ENCODE results near the gene HDDC2.

HDDC2 gene

DNA sequence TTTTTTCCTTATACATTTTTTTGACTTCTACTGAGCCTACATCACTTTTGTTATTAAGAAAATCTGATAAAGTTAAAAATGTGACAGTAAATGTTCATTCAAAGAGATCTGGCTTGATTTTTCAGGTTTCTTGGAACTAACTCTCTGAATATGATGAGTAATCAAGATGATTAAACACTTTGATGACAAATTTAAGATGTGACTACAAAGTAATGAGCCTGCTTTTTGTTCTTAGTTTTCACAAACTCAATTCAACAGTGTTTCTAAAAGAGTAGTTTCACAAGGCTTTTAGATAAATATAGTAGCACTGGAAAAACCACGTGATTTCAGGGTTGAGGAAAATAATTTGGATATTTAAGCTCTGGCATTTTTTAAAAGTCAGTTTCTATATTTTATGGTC, 37.9 kb upstream of the HDDC2 start:
- TF ChIP-seq, protein P1, sequence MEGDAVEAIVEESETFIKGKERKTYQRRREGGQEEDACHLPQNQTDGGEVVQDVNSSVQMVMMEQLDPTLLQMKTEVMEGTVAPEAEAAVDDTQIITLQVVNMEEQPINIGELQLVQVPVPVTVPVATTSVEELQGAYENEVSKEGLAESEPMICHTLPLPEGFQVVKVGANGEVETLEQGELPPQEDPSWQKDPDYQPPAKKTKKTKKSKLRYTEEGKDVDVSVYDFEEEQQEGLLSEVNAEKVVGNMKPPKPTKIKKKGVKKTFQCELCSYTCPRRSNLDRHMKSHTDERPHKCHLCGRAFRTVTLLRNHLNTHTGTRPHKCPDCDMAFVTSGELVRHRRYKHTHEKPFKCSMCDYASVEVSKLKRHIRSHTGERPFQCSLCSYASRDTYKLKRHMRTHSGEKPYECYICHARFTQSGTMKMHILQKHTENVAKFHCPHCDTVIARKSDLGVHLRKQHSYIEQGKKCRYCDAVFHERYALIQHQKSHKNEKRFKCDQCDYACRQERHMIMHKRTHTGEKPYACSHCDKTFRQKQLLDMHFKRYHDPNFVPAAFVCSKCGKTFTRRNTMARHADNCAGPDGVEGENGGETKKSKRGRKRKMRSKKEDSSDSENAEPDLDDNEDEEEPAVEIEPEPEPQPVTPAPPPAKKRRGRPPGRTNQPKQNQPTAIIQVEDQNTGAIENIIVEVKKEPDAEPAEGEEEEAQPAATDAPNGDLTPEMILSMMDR (IDR thresholded peaks at IDR 0.05; ENCODE audit: low read depth, low read length, poor library complexity, severe bottlenecking) = no peak
- no peak for TF ChIP-seq EZH2phosphoT487 (IDR thresholded peaks at IDR 0.05; ENCODE audit: borderline replicate concordance, low read length)
- no peaks in the 10 kb centered on the region for H3K4me1 ChIP-seq (ENCODE audit: control insufficient read depth, low read length)
- H3K9me3 ChIP-seq (ENCODE audit: control insufficient read depth, insufficient read depth, low read length) = no peaks in the 10 kb centered on the region
- H3F3A ChIP-seq (ENCODE audit: control insufficient read depth, insufficient read depth) = no peaks in the 10 kb centered on the region
- H3K36me3 ChIP-seq (ENCODE audit: control insufficient read depth, low read length) = no peaks in the 10 kb centered on the region
- no peak overlapping the region for H3K4me2 ChIP-seq (ENCODE audit: low read length)
- no peaks in the 10 kb centered on the region for H3K27me3 ChIP-seq (ENCODE audit: control insufficient read depth, low read length)
- no peak overlapping the region for H3K27ac ChIP-seq (ENCODE audit: low read depth, low read length)
- H3K79me2 ChIP-seq (ENCODE audit: control insufficient read depth, low read length) = no peaks in the 10 kb centered on the region
- no peaks in the 10 kb centered on the region for H4K20me1 ChIP-seq (ENCODE audit: control insufficient read depth, insufficient read depth, low read depth, low read length)
- no peak overlapping the region for H3K4me3 ChIP-seq (ENCODE audit: low read length)
- no peaks in the 10 kb centered on the region for H3K9me2 ChIP-seq (replicated peaks; ENCODE audit: control insufficient read depth, low read length)

DNA sequence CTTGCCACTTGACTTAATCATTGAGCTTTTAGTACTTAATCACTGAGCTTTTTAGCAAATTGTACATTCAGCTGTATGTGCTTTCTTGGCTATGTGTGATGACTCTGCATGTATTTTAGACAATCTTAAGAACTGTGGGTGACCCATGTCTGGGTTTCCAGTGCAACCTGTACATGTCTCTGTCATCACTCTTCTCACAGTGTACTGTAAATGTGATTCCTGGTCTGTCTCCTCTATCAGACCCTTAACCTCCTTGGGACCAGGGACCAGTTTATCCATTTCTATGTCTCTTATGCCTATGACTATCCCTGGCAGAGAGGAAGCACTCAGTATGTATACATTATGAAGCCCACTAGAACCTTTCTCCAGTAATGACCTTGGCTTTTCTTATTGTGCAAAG, 36.6 kb upstream of the HDDC2 start:
- TF ChIP-seq, protein P1 (IDR thresholded peaks at IDR 0.05; ENCODE audit: low read depth, low read length, poor library complexity, severe bottlenecking) = no peak
- no peak for TF ChIP-seq EZH2phosphoT487 (IDR thresholded peaks at IDR 0.05; ENCODE audit: borderline replicate concordance, low read length)
- Histone ChIP-seq H3K36me3 (ENCODE audit: control insufficient read depth, low read length) (no peaks in the 10 kb centered on the region), H3K27ac (ENCODE audit: low read depth, low read length) (no peak overlapping the region), H4K20me1 (ENCODE audit: control insufficient read depth, insufficient read depth, low read depth, low read length) (no peaks in the 10 kb centered on the region), H3K4me2 (ENCODE audit: low read length) (no peak overlapping the region), H3K79me2 (ENCODE audit: control insufficient read depth, low read length) (no peaks in the 10 kb centered on the region), H3K27me3 (ENCODE audit: control insufficient read depth, low read length) (no peaks in the 10 kb centered on the region), H3K4me3 (ENCODE audit: low read length) (no peak overlapping the region), H3F3A (ENCODE audit: control insufficient read depth, insufficient read depth) (no peaks in the 10 kb centered on the region), H3K4me1 (ENCODE audit: control insufficient read depth, low read length) (no peaks in the 10 kb centered on the region), H3K9me2 (replicated peaks; ENCODE audit: control insufficient read depth, low read length) (no peaks in the 10 kb centered on the region), H3K9me3 (ENCODE audit: control insufficient read depth, insufficient read depth, low read length) (no peaks in the 10 kb centered on the region)

DNA sequence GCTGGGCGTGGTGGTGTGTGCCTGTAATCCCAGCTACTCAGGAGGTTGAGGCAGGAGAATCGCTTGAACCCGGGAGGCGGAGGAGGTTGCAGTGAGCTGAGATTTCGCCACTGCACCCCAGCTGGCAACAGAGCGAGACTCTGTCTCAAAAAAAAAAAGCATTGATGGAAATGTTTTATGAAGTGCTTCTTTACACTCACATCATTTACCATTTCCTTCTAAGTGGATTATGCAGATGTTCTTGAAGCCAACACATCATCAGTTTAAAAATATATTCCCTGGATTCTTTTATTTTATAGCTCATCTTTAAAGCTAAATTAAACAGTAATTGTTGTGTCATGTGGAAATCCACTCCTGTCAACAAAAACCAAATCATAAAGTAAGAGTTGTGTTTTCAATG, 35.9 kb upstream of the HDDC2 start:
- no peaks in the 10 kb centered on the region; the same call in 1 of the 2 replicates for H3K27me3 ChIP-seq (ENCODE audit: control insufficient read depth, low read length)
- H3K4me3 ChIP-seq (ENCODE audit: low read length) = no peak overlapping the region
- no peaks in the 10 kb centered on the region for H3K4me1 ChIP-seq (ENCODE audit: control insufficient read depth, low read length)
- no peaks in the 10 kb centered on the region for H3K36me3 ChIP-seq (ENCODE audit: control insufficient read depth, low read length)
- no peaks in the 10 kb centered on the region for H3K79me2 ChIP-seq (ENCODE audit: control insufficient read depth, low read length)
- no peaks in the 10 kb centered on the region for H3K9me2 ChIP-seq (replicated peaks; ENCODE audit: control insufficient read depth, low read length)
- no peak overlapping the region for H3K4me2 ChIP-seq (ENCODE audit: low read length)
- TF ChIP-seq, protein P1 (IDR thresholded peaks at IDR 0.05; ENCODE audit: low read depth, low read length, poor library complexity, severe bottlenecking) = no peak
- TF ChIP-seq EZH2phosphoT487 (IDR thresholded peaks at IDR 0.05; ENCODE audit: borderline replicate concordance, low read length) = no peak
- no peaks in the 10 kb centered on the region for H4K20me1 ChIP-seq (ENCODE audit: control insufficient read depth, insufficient read depth, low read depth, low read length)
- no peaks in the 10 kb centered on the region for H3F3A ChIP-seq (ENCODE audit: control insufficient read depth, insufficient read depth)
- H3K9me3 ChIP-seq (ENCODE audit: control insufficient read depth, insufficient read depth, low read length) = no peaks in the 10 kb centered on the region
- no peak overlapping the region for H3K27ac ChIP-seq (ENCODE audit: low read depth, low read length)

DNA sequence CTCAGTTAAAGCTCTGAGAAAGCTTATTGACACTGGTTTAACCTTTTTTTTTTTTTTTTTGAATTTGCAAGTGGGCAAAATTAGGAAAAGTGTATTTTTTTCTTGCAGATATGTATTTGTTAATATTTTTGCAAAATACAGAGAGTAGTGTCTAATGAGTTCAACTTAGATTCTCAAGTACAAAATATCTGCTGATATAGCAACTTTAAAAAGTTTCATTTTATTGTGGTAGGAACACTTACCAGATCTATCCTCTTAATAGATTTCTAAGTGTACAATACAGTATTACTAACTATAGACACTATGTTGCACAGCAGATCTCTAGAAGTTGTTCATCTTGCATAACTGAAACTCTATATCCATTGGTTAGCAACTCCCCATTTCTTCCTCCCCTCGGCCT, 30.9 kb upstream of the HDDC2 start:
- H3K79me2 ChIP-seq (ENCODE audit: control insufficient read depth, low read length) = no peaks in the 10 kb centered on the region
- no peaks in the 10 kb centered on the region for H4K20me1 ChIP-seq (ENCODE audit: control insufficient read depth, insufficient read depth, low read depth, low read length)
- no peak overlapping the region for H3K27ac ChIP-seq (ENCODE audit: low read depth, low read length)
- no peaks in the 10 kb centered on the region for H3F3A ChIP-seq (ENCODE audit: control insufficient read depth, insufficient read depth)
- no peaks in the 10 kb centered on the region for H3K4me1 ChIP-seq (ENCODE audit: control insufficient read depth, low read length)
- H3K36me3 ChIP-seq (ENCODE audit: control insufficient read depth, low read length) = no peaks in the 10 kb centered on the region
- peaks cover 6% of the 10 kb centered on the region; the same call in 1 of the 2 replicates for H3K27me3 ChIP-seq (ENCODE audit: control insufficient read depth, low read length)
- no peaks in the 10 kb centered on the region for H3K9me3 ChIP-seq (ENCODE audit: control insufficient read depth, insufficient read depth, low read length)
- H3K4me3 ChIP-seq (ENCODE audit: low read length) = no peak overlapping the region
- no peak for TF ChIP-seq EZH2phosphoT487 (IDR thresholded peaks at IDR 0.05; ENCODE audit: borderline replicate concordance, low read length)
- TF ChIP-seq, protein P1 (IDR thresholded peaks at IDR 0.05; ENCODE audit: low read depth, low read length, poor library complexity, severe bottlenecking) = no peak
- H3K9me2 ChIP-seq (replicated peaks; ENCODE audit: control insufficient read depth, low read length) = no peaks in the 10 kb centered on the region
- no peak overlapping the region for H3K4me2 ChIP-seq (ENCODE audit: low read length)
